Ishikawa (cell line): Measurements from ENCODE around the gene ABR.

Source experiments
- CEBPB ChIP-seq: IDR thresholded peaks from 2 replicates; pipeline ENCODE4 v1.6.1; 2012
- CREB1 ChIP-seq: IDR thresholded peaks from 2 replicates; pipeline ENCODE4 v1.6.1; 2012; ENCODE audit warnings: low read depth
- EGR1 ChIP-seq: IDR thresholded peaks from 2 replicates; pipeline ENCODE4 v1.6.1; 2012
- EP300 ChIP-seq: IDR thresholded peaks from 2 replicates; pipeline ENCODE4 v1.6.1; 2012; ENCODE audit warnings: borderline replicate concordance
- FOXM1 ChIP-seq: IDR thresholded peaks from 2 replicates; pipeline ENCODE4 v1.6.1; 2012; ENCODE audit warnings: low read depth, borderline replicate concordance
- NFIC ChIP-seq: IDR thresholded peaks from 2 replicates; pipeline ENCODE4 v1.6.1; 2012
- RAD21 ChIP-seq: IDR thresholded peaks from 2 replicates; pipeline ENCODE4 v1.6.1; 2012; ENCODE audit warnings: low read depth
- TAF1 ChIP-seq: IDR thresholded peaks from 2 replicates; pipeline ENCODE4 v1.6.1; 2012; ENCODE audit warnings: low read depth, mild to moderate bottlenecking
- TCF12 ChIP-seq: IDR thresholded peaks from 2 replicates; pipeline ENCODE4 v1.6.1; 2012; ENCODE audit warnings: low read depth
- TEAD4 ChIP-seq: IDR thresholded peaks from 2 replicates; pipeline ENCODE4 v1.6.1; 2012
- YY1 ChIP-seq: IDR thresholded peaks from 2 replicates; pipeline ENCODE4 v1.6.1; 2012; ENCODE audit warnings: low read depth
- ZBTB7A ChIP-seq: IDR thresholded peaks from 2 replicates; pipeline ENCODE4 v1.6.1; 2012; ENCODE audit warnings: low read depth
- TF ChIP-seq, protein P1 (sequence below): IDR thresholded peaks from 2 replicates; pipeline ENCODE4 v1.6.1; 2012
- TF ChIP-seq, protein P2 (sequence below): IDR thresholded peaks from 2 replicates; pipeline ENCODE4 v1.6.1; 2012; ENCODE audit warnings: low read depth, mild to moderate bottlenecking
- TF ChIP-seq, protein P3 (sequence below): IDR thresholded peaks from 2 replicates; pipeline ENCODE4 v1.6.1; 2012

ABR gene

DNA sequence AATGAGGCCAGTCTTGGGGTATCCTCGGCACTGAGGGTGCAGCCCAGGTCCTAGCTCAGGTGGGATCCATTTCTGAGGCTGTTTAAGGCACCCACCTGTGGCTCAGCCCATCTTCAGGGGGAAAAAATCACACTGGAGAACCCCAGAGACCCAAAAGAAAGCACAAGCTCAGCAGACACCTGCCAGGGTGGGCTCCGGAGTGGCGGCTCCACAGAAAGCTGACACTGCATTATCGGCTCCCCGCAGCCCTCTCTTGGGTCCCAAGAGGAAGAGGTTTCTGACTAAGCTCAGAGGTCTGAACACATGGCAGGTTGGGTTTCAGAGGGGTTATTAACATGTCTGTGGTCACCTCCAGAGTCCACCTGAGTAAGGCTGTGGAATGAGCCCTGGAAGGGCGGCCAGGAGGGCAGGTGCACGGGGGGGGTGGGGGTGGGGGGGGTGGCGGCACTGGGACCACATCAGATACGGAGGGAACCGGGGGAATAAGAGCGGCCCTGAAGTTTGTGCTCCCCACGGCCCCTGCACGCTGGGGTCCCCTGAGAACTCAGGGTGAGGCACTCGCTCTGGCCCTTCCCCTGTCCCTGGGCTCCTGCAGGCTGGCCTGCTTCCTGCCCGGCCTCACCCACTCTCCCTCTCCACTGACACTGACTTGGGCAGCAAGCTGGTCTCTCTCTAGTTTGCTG, 103.3 kb downstream of the ABR start:
- TF ChIP-seq EP300 (no peak), FOXM1 (no peak), EGR1 (no peak), CEBPB (no peak), YY1 (no peak), TCF12 (no peak), ZBTB7A (no peak), TAF1 (no peak), TEAD4 (no peak), NFIC (no peak), RAD21 (no peak), CREB1 (no peak)
- TF ChIP-seq, protein P1, sequence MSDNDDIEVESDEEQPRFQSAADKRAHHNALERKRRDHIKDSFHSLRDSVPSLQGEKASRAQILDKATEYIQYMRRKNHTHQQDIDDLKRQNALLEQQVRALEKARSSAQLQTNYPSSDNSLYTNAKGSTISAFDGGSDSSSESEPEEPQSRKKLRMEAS: no peak
- TF ChIP-seq, protein P2, sequence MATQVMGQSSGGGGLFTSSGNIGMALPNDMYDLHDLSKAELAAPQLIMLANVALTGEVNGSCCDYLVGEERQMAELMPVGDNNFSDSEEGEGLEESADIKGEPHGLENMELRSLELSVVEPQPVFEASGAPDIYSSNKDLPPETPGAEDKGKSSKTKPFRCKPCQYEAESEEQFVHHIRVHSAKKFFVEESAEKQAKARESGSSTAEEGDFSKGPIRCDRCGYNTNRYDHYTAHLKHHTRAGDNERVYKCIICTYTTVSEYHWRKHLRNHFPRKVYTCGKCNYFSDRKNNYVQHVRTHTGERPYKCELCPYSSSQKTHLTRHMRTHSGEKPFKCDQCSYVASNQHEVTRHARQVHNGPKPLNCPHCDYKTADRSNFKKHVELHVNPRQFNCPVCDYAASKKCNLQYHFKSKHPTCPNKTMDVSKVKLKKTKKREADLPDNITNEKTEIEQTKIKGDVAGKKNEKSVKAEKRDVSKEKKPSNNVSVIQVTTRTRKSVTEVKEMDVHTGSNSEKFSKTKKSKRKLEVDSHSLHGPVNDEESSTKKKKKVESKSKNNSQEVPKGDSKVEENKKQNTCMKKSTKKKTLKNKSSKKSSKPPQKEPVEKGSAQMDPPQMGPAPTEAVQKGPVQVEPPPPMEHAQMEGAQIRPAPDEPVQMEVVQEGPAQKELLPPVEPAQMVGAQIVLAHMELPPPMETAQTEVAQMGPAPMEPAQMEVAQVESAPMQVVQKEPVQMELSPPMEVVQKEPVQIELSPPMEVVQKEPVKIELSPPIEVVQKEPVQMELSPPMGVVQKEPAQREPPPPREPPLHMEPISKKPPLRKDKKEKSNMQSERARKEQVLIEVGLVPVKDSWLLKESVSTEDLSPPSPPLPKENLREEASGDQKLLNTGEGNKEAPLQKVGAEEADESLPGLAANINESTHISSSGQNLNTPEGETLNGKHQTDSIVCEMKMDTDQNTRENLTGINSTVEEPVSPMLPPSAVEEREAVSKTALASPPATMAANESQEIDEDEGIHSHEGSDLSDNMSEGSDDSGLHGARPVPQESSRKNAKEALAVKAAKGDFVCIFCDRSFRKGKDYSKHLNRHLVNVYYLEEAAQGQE: no peak
- TF ChIP-seq, protein P3, sequence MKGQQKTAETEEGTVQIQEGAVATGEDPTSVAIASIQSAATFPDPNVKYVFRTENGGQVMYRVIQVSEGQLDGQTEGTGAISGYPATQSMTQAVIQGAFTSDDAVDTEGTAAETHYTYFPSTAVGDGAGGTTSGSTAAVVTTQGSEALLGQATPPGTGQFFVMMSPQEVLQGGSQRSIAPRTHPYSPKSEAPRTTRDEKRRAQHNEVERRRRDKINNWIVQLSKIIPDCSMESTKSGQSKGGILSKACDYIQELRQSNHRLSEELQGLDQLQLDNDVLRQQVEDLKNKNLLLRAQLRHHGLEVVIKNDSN: no peak

DNA sequence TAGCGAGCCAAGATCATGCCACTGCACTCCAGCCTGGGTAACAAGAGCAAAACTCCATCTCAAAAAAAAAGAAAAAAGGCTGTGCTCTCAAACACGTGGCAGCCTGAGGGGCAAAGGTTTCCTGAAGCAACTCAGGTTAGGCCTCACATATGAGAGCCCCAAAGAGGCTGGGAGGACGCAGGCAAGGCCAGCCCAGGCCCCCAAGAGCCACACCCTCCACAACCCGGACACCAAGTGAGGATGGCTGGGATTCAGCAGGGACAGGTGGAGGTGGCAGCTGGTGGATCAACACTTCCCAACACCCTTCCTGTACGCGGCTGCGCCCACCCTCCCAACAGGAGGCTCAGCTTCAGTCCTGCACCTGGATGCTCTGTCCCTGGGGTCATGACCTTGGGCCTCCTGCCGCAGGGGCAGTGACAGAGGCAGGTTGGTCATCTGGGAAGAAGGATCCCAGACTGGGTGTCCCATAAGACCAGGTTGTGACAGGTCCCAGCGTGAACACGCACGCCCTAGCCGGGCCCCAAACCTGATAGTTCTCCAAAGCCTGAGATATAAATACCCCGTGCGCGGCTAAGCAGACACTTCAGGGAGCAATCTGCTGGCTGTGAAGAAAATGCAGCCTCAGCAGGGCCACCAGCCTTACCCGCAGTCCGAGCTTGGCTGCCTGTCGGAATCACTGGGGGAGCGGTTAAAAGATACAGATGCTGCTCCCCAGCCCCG, 104.7 kb downstream of the ABR start:
- TF ChIP-seq CREB1: no peak
- TF ChIP-seq FOXM1: no peak
- TF ChIP-seq NFIC: no peak
- TF ChIP-seq, protein P1: no peak
- no peak for TF ChIP-seq TCF12
- TF ChIP-seq CEBPB: no peak
- TF ChIP-seq TAF1: no peak
- TF ChIP-seq TEAD4: no peak

DNA sequence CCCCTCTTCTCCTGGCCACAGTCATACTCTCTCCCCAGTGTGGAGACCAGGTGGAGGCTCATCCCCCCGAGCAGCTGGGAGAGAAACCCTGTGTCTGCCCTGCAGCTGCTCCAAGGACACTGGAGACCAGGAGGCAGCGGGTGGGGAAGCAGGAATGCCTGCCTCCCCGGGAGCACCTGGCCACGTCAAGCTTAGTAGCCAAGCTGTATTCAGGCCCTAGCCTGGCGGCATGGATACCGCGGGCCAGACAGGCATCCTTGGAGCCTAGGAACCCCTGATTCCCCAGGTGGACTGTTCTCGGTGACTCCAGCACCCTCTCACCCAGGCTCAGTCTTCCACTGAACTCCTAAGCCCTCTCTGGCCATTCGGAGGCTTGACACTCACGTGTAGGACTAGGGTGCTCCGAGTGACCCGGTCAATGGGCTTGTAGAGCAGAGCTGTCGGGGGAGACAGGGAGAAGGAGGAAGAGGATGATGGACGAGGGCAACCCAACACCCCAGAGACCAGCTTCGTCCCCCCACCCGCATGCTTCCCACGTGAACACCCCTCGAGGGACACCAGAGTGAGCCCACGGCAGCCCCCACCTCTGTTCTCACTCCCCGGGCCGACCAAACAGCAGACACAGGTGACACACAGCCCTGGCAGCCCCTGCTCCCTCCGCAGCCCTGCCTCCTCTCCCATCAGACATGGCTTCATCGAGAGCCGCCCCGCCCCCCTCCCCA, 106.4 kb downstream of the ABR start:
- TF ChIP-seq EGR1 (no peak), CREB1 (no peak), YY1 (no peak), NFIC (no peak), TEAD4 (no peak)
- TF ChIP-seq, protein P1: no peak

DNA sequence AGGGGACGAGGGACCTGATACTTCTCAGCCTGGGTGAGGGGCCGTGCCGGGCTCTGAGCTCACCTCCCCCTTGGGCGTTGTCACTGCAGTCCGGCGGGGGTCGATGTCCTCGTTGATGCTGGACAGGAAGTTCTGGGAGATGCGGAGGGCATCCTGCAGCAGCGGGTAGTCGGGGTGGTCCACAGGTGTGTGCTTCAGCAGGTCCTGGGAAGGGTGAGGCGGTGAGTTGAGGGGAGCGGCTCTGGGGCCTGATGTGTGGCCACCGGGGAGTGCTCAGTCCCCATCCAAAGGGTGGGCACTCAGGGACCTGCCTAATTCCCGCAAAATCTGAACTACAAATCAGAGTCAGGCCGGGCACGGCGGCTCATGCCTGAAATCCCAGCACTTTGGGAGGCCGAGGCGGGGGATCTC, 107.2 kb downstream of the ABR start:
- TF ChIP-seq FOXM1 (no peak), TCF12 (no peak), EP300 (no peak), ZBTB7A (no peak), TEAD4 (no peak), RAD21 (no peak), YY1 (no peak), EGR1 (no peak), CREB1 (no peak)
- TF ChIP-seq, protein P3: no peak
- TF ChIP-seq, protein P2: no peak
- TF ChIP-seq, protein P1: no peak
